HG03457 (cell line): ENCODE data around the gene MINDY4.

Source experiments
- ATAC-seq: cut with Tn5 transposase; IDR thresholded peaks from one replicate; pipeline ENCODE4 v1.9.1; 2021; ENCODE audit warnings: moderate number of reproducible peaks; ENCODE audit not compliant: unreplicated experiment

MINDY4 gene

DNA sequence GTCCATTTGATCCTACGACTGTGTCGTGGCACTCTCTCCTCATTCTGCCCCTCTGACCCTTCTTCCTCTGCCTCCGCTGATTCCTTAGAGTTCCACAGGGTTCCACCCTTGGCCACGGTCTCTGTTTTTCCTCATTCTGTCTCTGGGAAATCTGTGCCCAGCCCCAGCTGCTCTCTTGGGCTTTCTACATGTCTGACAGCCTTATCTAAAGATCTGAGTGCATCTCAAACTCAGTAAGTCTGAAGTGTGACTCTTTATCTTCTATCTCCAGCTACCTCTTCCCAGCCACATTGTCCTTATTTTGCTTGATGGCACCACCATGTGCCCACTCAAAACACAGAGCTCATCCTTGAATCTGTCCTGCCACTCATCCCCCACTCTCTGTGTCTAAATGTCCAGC is 78.3 kb downstream of the MINDY4 start:
- ATAC-seq: no peak

GRCh38 chr7:30850426-30850825 is 79.2 kb downstream of the MINDY4 start:
- ATAC-seq: no peak

GRCh38 chr7:30851651-30852307 is 80.6 kb downstream of the MINDY4 start:
- ATAC-seq: no peak

GRCh38 chr7:30852308-30852684 is 81.1 kb downstream of the MINDY4 start:
- ATAC-seq: no peak

GRCh38 chr7:30852744-30853288 is 81.6 kb downstream of the MINDY4 start:
- ATAC-seq: no peak

- no peak for ATAC-seq
These were observed 82.4 kb downstream of the MINDY4 start for GRCh38 chr7:30853576-30853975.

GRCh38 chr7:30855936-30856335 is 84.7 kb downstream of the MINDY4 start:
- no peak for ATAC-seq

- ATAC-seq: no peak
These were observed 87.4 kb downstream of the MINDY4 start for GRCh38 chr7:30858576-30858975.

DNA sequence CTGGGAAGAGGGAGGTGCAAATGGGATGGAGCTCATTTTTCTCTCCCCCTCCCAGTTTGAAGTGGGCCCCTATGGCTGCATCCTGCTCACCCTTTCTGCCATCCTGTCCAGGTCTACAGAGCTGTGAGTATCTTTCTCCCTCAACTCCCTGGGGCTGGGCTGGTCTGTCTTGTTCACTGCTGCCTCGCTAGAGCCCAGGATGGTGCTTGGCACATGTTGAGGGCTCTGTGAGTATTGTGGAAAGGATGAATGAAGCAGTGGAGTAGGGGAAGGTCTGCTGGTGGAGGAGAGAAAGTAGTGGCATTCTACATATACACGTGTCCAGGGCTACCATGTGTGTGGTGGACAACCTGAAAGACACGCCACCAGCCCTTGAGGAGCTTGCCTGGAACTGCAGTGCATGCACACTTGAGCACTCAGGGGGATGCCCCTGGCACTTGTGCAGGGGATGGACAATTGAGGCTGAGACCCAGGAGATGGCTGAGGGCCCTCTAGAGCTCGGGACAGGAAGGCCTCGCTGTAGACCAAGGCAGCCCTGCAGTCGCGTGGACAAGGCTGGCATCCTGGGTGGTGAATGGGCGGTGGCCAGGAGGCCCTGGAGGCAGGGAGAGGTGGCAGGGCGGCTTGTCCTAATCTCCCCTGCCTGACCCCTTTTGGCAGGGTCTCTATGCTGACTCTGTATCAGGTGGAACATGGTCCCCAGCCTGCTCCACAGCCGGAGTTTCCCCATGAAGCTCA is 88.2 kb downstream of the MINDY4 start:
- no peak for ATAC-seq

DNA sequence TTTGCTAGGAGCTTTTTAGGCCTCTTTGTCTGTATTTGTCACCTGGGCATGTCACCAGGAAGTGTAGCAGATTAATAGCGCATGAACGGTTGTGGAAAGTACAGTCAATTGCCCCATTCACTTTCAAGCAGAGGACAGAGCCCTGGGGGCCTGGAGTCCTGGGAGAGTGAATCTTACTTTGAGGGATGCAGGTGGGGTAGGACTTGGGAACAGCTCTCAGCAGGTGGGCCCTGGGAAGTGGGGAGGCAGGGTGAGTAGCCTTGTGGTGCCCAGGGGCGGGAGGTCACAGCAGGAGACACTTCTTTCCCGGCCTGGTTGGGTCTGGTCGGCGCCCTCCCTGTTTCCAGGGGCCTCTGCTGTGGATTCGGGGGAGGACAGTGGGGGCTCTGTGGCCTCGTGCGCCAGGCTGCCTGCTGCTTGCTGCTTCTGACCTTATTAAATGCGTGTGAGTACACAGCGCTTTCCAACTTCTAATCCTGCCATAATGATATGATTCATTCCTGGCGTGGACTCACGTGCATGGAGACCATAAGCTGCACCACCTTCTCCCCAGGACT is 88.8 kb downstream of the MINDY4 start:
- ATAC-seq: no peak

- no peak for ATAC-seq
These were observed 90.4 kb downstream of the MINDY4 start for GRCh38 chr7:30861612-30862011.

DNA sequence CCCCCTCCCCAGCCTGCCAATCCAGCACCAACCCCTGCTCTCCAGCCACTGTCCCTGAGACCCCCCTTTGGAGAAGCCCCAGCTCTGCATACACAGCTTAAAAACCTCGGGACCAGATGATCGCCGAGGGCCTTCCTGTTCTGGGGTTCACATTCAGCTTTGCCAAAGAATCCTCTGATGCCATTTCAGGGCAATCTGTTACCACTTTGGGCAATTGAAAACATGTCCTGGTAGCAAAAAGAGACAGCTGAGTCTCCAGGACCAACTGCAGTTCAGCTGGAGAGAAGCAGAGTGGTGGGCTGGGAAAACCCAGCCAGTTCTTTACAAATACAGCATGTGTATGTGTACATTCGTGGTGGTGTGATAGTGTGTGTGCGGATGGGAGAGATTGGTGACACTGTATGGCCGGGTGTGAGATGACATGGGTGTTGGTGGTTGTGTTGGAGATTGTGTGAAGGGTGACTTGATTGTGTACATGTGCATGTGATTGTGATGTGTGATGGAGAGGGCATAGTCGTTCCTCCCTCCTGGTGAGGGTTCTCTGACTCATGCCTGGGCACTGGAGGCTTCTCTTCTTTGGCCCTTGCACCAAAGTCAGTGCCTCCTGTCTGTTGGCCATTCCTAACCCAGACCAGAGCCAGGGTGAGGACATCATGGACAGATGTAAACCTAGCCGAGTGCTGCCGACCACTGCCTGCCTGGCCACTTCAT is 91.9 kb downstream of the MINDY4 start:
- no peak for ATAC-seq

DNA sequence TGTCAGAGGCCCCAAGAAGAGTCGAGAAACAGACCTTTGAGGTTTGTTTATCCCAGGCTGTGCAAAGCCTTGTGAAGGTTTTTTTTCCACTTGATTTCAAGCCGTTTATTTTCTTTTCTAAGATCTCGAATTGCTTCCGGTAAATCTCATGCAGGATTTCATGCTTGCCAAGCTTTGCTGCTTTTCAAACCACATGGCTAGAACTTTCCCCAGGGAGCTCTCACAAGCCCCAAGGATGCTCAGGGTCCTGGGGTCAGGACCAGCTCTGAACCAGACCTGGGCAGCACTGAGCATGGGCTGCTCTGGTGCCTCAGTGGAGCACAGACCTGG is 92.5 kb downstream of the MINDY4 start:
- ATAC-seq: no peak

- ATAC-seq: no peak
These were observed 92.9 kb downstream of the MINDY4 start for GRCh38 chr7:30864101-30864500.

GRCh38 chr7:30865076-30865475 is 93.9 kb downstream of the MINDY4 start:
- no peak for ATAC-seq

DNA sequence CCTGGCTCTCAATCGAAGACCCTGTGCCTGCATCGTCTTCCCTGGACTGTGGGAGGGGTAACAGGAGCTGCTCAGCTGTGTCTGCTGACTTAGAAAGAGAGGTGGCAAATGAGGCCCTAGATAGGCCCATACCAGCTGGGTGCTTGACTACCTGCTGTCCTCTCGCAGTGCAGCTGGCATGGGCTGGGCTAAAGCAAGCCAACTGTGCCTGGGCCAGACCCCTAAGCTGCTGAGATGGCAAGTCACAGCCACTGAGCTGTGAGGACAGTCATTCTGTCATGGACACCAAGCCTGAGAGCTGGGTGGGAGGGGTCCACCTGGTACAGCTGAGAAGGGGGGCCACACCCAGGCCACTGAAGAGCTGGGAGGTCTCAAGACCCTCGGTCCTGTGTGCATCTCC is 94.6 kb downstream of the MINDY4 start:
- ATAC-seq: no peak

DNA sequence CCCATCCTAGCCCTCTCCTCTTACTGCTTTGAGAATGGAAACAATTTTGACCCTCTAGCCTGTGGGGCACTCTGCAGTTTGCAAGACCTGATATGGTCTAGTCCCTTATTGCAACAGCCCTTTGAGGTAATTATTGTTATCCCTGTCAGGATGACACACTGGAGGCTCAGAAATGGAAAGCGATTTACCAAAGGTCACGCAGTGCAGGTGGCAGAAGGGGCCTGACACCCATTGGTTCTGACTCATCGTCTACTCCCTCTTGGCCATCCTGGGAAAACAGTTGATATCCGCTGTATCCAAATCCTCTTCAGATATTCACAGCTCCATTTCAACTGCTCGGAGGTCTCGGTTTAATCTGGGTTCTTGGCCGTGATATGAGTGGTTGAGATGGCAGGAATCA is 95.7 kb downstream of the MINDY4 start:
- ATAC-seq: no peak

- no peak for ATAC-seq
These were observed 96.3 kb downstream of the MINDY4 start for GRCh38 chr7:30867483-30867882.

DNA sequence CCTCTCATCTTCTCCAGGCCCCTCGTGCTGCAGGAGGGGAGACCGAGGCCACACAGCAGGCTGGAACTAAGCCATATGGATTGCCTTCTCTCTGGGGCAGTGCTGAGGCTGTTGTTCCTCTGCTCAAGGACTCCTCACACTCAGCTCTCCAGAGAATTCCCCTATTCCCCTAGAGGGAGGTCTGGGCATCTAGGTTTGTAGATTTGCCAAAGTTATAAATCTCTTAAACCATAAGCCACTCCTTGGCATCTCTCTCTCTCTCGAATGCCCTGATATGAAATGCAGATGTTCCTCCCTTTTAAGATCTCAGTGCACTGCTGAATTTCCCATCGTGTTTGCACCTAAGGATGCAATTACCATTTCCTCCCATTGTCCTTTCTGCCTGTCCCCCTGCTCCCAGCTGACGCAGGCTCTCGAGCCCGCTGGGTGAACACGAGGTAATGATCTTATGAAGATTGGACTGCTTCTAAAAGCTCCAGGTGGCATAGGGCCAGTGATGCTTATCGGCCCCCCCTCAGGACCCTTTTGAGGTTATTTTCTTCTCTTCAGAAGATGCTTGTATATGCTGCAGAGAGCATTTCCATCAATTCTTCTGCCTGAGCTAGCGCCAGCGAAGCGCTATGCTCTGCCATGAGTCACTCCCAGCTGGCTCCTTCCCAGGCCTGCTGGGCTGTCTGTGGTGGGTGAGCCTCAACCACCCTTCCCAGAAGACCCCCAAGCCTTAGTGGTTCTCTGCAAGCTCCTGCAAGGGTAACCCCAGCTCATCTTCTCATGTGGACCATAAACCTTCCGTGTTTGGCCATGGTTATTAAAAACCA is 98.8 kb downstream of the MINDY4 start:
- no peak for ATAC-seq

- ATAC-seq: no peak
These were observed 99.8 kb downstream of the MINDY4 start for GRCh38 chr7:30870821-30871518.
